HEK293 (cell line): ENCODE measurements around the gene MSI2.

ENCODE experiments used
- FEZF1 ChIP-seq: fragments of 450-650 bp; formaldehyde crosslinking; IDR thresholded peaks from 2 replicates; pipeline ENCODE4 v1.5.1; 2016; ENCODE audit warnings: missing biosample characterization, missing genetic modification characterization
- OSR2 ChIP-seq: fragments of 450-650 bp; formaldehyde crosslinking; IDR thresholded peaks from 2 replicates; pipeline ENCODE4 v1.5.1; 2016; ENCODE audit warnings: missing biosample characterization, missing genetic modification characterization
- SALL2 ChIP-seq: fragments of 450-650 bp; formaldehyde crosslinking; IDR thresholded peaks from 2 replicates; pipeline ENCODE4 v1.5.0; 2017; ENCODE audit warnings: missing biosample characterization, mild to moderate bottlenecking, missing genetic modification characterization, borderline replicate concordance
- SCRT2 ChIP-seq: fragments of 450-650 bp; formaldehyde crosslinking; IDR thresholded peaks from 2 replicates; pipeline ENCODE4 v1.5.1; 2016; ENCODE audit warnings: missing biosample characterization, missing genetic modification characterization
- ZBTB6 ChIP-seq: fragments of 450-650 bp; formaldehyde crosslinking; IDR thresholded peaks from 2 replicates; pipeline ENCODE4 v1.5.1; 2017; ENCODE audit warnings: missing biosample characterization, missing genetic modification characterization
- ZBTB8A ChIP-seq: fragments of 450-650 bp; formaldehyde crosslinking; IDR thresholded peaks from 2 replicates; pipeline ENCODE4 v1.5.1; 2016; ENCODE audit warnings: missing biosample characterization, missing genetic modification characterization
- ZNF146 ChIP-seq: fragments of 450-650 bp; formaldehyde crosslinking; IDR thresholded peaks from 2 replicates; pipeline ENCODE4 v1.5.1; 2016; ENCODE audit warnings: missing biosample characterization, missing genetic modification characterization
- ZNF174 ChIP-seq: fragments of 450-650 bp; formaldehyde crosslinking; IDR thresholded peaks from 2 replicates; pipeline ENCODE4 v1.5.0; 2017; ENCODE audit warnings: missing biosample characterization, mild to moderate bottlenecking, missing genetic modification characterization
- ZNF19 ChIP-seq: fragments of 450-650 bp; formaldehyde crosslinking; IDR thresholded peaks from 2 replicates; pipeline ENCODE4; 2016; ENCODE audit warnings: missing biosample characterization, missing genetic modification characterization, low read depth
- ZNF221 ChIP-seq: fragments of 450-650 bp; formaldehyde crosslinking; IDR thresholded peaks from 2 replicates; pipeline ENCODE4 v1.5.1; 2017; ENCODE audit warnings: missing biosample characterization, missing genetic modification characterization, borderline replicate concordance
- ZNF248 ChIP-seq: fragments of 450-650 bp; formaldehyde crosslinking; IDR thresholded peaks from 2 replicates; pipeline ENCODE4 v1.5.1; 2017; ENCODE audit warnings: missing biosample characterization, missing genetic modification characterization
- ZNF394 ChIP-seq: fragments of 450-650 bp; formaldehyde crosslinking; IDR thresholded peaks from 2 replicates; pipeline ENCODE4 v1.5.1; 2016; ENCODE audit warnings: missing biosample characterization, missing genetic modification characterization, mild to moderate bottlenecking, moderate library complexity, borderline replicate concordance
- ZNF433 ChIP-seq: fragments of 450-650 bp; formaldehyde crosslinking; IDR thresholded peaks from 2 replicates; pipeline ENCODE4 v1.5.1; 2016; ENCODE audit warnings: missing biosample characterization, missing genetic modification characterization, low read depth
- ZNF514 ChIP-seq: fragments of 450-650 bp; formaldehyde crosslinking; IDR thresholded peaks from 2 replicates; pipeline ENCODE4 v1.5.1; 2016; ENCODE audit warnings: missing biosample characterization, missing genetic modification characterization
- ZNF626 ChIP-seq: fragments of 450-650 bp; sonication (Bioruptor Pico); formaldehyde crosslinking; IDR thresholded peaks from 2 replicates; pipeline ENCODE4 v1.5.1; 2018; ENCODE audit warnings: missing biosample characterization, missing genetic modification characterization, inconsistent platforms
- ZNF777 ChIP-seq: fragments of 450-650 bp; formaldehyde crosslinking; IDR thresholded peaks from 2 replicates; pipeline ENCODE4 v1.5.1; 2017; ENCODE audit warnings: missing biosample characterization, missing genetic modification characterization, borderline replicate concordance
- ZNF837 ChIP-seq: fragments of 450-650 bp; formaldehyde crosslinking; IDR thresholded peaks from 2 replicates; pipeline ENCODE4 v1.5.1; 2016; ENCODE audit warnings: missing biosample characterization, missing genetic modification characterization
- ZSCAN5A ChIP-seq: fragments of 450-650 bp; formaldehyde crosslinking; IDR thresholded peaks from 2 replicates; pipeline ENCODE4 v1.5.1; 2016; ENCODE audit warnings: missing biosample characterization, missing genetic modification characterization
- TF ChIP-seq, protein P1 (sequence below): fragments of 450-650 bp; formaldehyde crosslinking; IDR thresholded peaks from 2 replicates; pipeline ENCODE4 v1.5.1; 2016; ENCODE audit warnings: missing biosample characterization, missing genetic modification characterization
- TF ChIP-seq, protein P2 (sequence below): fragments of 450-650 bp; formaldehyde crosslinking; IDR thresholded peaks from 2 replicates; pipeline ENCODE4; 2016; ENCODE audit warnings: missing biosample characterization, missing genetic modification characterization
- TF ChIP-seq, protein P3 (sequence below): fragments of 450-650 bp; formaldehyde crosslinking; IDR thresholded peaks from 2 replicates; pipeline ENCODE4 v1.5.1; 2016; ENCODE audit warnings: missing biosample characterization, missing genetic modification characterization, borderline replicate concordance
- TF ChIP-seq, protein P4 (sequence below): fragments of 450-650 bp; formaldehyde crosslinking; IDR thresholded peaks from 2 replicates; pipeline ENCODE4 v1.5.1; 2016; ENCODE audit warnings: missing biosample characterization, missing genetic modification characterization, borderline replicate concordance
- TF ChIP-seq, protein P5 (sequence below): fragments of 450-650 bp; formaldehyde crosslinking; IDR thresholded peaks from 2 replicates; pipeline ENCODE4 v1.5.1; 2016; ENCODE audit warnings: missing biosample characterization, missing genetic modification characterization
- TF ChIP-seq, protein P6 (sequence below): IDR thresholded peaks from 2 replicates; pipeline ENCODE4 v1.6.1; 2011; ENCODE audit warnings: mild to moderate bottlenecking, low read depth, low read length, borderline replicate concordance

Gene MSI2

DNA sequence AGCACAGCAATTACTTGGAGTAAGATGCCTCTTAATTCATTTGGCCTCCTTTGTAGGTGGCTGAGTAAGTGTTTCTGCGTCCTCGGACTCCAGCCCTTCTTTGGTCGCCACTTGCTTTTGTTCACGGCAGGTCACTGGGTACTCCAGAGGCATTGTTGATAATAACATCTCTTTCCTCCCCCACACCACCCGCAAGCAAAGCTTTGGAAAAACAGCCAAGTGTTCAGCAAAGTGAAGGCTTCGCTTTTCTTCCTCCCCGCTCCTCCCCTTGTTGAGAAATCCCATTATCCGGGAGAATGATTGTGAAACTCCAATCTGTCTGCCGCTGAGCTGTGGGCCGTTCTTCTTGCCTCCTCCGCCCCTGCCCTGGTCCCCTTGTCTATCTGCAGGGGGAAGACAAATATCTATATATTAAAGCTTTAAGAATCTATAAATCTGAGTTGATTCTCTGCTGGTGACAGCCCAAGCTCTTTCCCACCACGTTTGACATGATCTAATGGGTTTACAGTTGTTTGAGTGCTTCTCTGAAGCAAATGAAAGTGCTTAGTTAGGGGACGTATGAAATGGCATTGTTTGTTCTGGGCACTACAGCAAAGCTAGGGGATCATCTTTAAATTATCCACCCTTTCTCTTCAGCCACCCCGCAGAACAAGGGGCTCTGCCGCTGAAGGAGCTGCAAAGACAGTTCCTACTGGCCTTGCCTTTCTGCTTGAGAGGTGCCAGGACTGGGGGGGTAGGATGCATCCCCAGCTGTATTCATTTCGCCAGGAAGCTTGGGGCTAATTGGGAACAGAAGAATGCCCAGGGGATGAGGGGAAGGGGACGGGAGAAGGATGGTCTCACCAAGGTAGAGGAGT lies 321.7 kb downstream of the MSI2 start (continued):
- TF ChIP-seq, protein P1, sequence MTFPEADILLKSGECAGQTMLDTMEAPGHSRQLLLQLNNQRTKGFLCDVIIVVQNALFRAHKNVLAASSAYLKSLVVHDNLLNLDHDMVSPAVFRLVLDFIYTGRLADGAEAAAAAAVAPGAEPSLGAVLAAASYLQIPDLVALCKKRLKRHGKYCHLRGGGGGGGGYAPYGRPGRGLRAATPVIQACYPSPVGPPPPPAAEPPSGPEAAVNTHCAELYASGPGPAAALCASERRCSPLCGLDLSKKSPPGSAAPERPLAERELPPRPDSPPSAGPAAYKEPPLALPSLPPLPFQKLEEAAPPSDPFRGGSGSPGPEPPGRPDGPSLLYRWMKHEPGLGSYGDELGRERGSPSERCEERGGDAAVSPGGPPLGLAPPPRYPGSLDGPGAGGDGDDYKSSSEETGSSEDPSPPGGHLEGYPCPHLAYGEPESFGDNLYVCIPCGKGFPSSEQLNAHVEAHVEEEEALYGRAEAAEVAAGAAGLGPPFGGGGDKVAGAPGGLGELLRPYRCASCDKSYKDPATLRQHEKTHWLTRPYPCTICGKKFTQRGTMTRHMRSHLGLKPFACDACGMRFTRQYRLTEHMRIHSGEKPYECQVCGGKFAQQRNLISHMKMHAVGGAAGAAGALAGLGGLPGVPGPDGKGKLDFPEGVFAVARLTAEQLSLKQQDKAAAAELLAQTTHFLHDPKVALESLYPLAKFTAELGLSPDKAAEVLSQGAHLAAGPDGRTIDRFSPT (tag by site-specific recombination), result no peak
- TF ChIP-seq ZNF777 (tag by site-specific recombination) (no peak), ZNF174 (tag by site-specific recombination) (no peak), ZNF394 (tag by site-specific recombination) (peak; percentile 54; the same call in 1 of the 2 replicates), SCRT2 (tag by site-specific recombination) (0 out of 2 replicates have a peak, but pooled peaks have one; percentile 25), ZNF514 (tag by site-specific recombination) (no peak), FEZF1 (peak; percentile 85), ZNF433 (no peak), SALL2 (no peak), ZNF626 (tag by site-specific recombination) (no peak), ZNF146 (tag by site-specific recombination) (no peak), ZNF837 (no peak), ZNF248 (no peak), ZSCAN5A (tag by site-specific recombination) (no peak), ZNF19 (tag by site-specific recombination) (no peak), ZBTB6 (tag by site-specific recombination) (no peak; the same call in 1 of the 2 replicates), ZNF221 (no peak), ZBTB8A (tag by site-specific recombination) (peak; percentile 36), OSR2 (tag by site-specific recombination) (peak; percentile 95)
- TF ChIP-seq, protein P2, sequence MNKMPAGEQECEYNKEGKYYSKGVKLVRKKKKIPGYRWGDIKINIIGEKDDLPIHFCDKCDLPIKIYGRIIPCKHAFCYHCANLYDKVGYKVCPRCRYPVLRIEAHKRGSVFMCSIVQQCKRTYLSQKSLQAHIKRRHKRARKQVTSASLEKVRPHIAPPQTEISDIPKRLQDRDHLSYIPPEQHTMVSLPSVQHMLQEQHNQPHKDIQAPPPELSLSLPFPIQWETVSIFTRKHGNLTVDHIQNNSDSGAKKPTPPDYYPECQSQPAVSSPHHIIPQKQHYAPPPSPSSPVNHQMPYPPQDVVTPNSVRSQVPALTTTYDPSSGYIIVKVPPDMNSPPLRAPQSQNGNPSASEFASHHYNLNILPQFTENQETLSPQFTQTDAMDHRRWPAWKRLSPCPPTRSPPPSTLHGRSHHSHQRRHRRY, result no peak
- TF ChIP-seq, protein P3, sequence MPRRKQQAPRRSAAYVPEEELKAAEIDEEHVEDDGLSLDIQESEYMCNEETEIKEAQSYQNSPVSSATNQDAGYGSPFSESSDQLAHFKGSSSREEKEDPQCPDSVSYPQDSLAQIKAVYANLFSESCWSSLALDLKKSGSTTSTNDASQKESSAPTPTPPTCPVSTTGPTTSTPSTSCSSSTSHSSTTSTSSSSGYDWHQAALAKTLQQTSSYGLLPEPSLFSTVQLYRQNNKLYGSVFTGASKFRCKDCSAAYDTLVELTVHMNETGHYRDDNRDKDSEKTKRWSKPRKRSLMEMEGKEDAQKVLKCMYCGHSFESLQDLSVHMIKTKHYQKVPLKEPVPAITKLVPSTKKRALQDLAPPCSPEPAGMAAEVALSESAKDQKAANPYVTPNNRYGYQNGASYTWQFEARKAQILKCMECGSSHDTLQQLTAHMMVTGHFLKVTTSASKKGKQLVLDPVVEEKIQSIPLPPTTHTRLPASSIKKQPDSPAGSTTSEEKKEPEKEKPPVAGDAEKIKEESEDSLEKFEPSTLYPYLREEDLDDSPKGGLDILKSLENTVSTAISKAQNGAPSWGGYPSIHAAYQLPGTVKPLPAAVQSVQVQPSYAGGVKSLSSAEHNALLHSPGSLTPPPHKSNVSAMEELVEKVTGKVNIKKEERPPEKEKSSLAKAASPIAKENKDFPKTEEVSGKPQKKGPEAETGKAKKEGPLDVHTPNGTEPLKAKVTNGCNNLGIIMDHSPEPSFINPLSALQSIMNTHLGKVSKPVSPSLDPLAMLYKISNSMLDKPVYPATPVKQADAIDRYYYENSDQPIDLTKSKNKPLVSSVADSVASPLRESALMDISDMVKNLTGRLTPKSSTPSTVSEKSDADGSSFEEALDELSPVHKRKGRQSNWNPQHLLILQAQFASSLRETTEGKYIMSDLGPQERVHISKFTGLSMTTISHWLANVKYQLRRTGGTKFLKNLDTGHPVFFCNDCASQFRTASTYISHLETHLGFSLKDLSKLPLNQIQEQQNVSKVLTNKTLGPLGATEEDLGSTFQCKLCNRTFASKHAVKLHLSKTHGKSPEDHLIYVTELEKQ (tag by site-specific recombination), result no peak
- TF ChIP-seq, protein P4, sequence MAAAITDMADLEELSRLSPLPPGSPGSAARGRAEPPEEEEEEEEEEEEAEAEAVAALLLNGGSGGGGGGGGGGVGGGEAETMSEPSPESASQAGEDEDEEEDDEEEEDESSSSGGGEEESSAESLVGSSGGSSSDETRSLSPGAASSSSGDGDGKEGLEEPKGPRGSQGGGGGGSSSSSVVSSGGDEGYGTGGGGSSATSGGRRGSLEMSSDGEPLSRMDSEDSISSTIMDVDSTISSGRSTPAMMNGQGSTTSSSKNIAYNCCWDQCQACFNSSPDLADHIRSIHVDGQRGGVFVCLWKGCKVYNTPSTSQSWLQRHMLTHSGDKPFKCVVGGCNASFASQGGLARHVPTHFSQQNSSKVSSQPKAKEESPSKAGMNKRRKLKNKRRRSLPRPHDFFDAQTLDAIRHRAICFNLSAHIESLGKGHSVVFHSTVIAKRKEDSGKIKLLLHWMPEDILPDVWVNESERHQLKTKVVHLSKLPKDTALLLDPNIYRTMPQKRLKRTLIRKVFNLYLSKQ (tag by site-specific recombination), result no peak
- TF ChIP-seq, protein P5, sequence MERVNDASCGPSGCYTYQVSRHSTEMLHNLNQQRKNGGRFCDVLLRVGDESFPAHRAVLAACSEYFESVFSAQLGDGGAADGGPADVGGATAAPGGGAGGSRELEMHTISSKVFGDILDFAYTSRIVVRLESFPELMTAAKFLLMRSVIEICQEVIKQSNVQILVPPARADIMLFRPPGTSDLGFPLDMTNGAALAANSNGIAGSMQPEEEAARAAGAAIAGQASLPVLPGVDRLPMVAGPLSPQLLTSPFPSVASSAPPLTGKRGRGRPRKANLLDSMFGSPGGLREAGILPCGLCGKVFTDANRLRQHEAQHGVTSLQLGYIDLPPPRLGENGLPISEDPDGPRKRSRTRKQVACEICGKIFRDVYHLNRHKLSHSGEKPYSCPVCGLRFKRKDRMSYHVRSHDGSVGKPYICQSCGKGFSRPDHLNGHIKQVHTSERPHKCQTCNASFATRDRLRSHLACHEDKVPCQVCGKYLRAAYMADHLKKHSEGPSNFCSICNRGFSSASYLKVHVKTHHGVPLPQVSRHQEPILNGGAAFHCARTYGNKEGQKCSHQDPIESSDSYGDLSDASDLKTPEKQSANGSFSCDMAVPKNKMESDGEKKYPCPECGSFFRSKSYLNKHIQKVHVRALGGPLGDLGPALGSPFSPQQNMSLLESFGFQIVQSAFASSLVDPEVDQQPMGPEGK (tag by site-specific recombination), result peak; percentile 59
- TF ChIP-seq, protein P6, sequence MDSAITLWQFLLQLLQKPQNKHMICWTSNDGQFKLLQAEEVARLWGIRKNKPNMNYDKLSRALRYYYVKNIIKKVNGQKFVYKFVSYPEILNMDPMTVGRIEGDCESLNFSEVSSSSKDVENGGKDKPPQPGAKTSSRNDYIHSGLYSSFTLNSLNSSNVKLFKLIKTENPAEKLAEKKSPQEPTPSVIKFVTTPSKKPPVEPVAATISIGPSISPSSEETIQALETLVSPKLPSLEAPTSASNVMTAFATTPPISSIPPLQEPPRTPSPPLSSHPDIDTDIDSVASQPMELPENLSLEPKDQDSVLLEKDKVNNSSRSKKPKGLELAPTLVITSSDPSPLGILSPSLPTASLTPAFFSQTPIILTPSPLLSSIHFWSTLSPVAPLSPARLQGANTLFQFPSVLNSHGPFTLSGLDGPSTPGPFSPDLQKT, result no peak
